ENCODE measurements around the gene MUC13. TPM values are rescaled to one million over a fixed set of nuclear protein-coding genes. Genes with fewer than 3 reads are reported as not detected.

Gene MUC13
- total RNA-seq, 1 donor from 2014 or later, result not detected

GRCh38 chr3:124883766-124884473, 50.6 kb downstream of the MUC13 start:
- DNase-seq (no peak), ATAC-seq (no peak)
- no peak overlapping the region for H3K27ac ChIP-seq
- H3K27me3 ChIP-seq, result no peaks in the 10 kb centered on the region
- intact Hi-C loops (cut with DNase I), result no loop called here
- H3K9me3 ChIP-seq, result no peaks in the 10 kb centered on the region
- no peaks in the 10 kb centered on the region for H3K36me3 ChIP-seq
- peaks cover 27% of the 10 kb centered on the region for H3K4me1 ChIP-seq
- H3K4me3 ChIP-seq, result no peak overlapping the region
- no peak for TF ChIP-seq CTCF (IDR thresholded peaks at IDR 0.05)

- no peak for ATAC-seq
- no peaks in the 10 kb centered on the region for H3K27me3 ChIP-seq
- no peak for DNase-seq
- no peak overlapping the region for H3K27ac ChIP-seq
- TF ChIP-seq CTCF (IDR thresholded peaks at IDR 0.05), result no peak
- intact Hi-C loops (cut with DNase I), result no loop called here
- H3K9me3 ChIP-seq, result no peaks in the 10 kb centered on the region
- H3K36me3 ChIP-seq, result no peaks in the 10 kb centered on the region
- H3K4me1 ChIP-seq, result peaks cover 36% of the 10 kb centered on the region
- H3K4me3 ChIP-seq, result no peak overlapping the region
Measured at GRCh38 chr3:124882816-124883747, 51.5 kb downstream of the MUC13 start.

- H3K9me3 ChIP-seq, result no peaks in the 10 kb centered on the region
- TF ChIP-seq CTCF (IDR thresholded peaks at IDR 0.05), result no peak
- no peaks in the 10 kb centered on the region for H3K36me3 ChIP-seq
- H3K27me3 ChIP-seq, result no peaks in the 10 kb centered on the region
- no peak overlapping the region for H3K4me3 ChIP-seq
- peaks cover 44% of the 10 kb centered on the region for H3K4me1 ChIP-seq
- intact Hi-C loops (cut with DNase I), result no loop called here
- H3K27ac ChIP-seq, result no peak overlapping the region
- ATAC-seq (no peak), DNase-seq (no peak)
Measured at GRCh38 chr3:124881976-124882697, 52.4 kb downstream of the MUC13 start.

- intact Hi-C loops (cut with DNase I), result no loop called here
- H3K4me3 ChIP-seq, result no peak overlapping the region
Measured at GRCh38 chr3:124879337-124879680, 55.2 kb downstream of the MUC13 start.

More at GRCh38 chr3:124879337-124879680, 55.2 kb downstream of the MUC13 start:
- TF ChIP-seq CTCF (IDR thresholded peaks at IDR 0.05), result no peak
- H3K36me3 ChIP-seq, result no peaks in the 10 kb centered on the region
- no peaks in the 10 kb centered on the region for H3K27me3 ChIP-seq
- ATAC-seq (no peak), DNase-seq (no peak)
- no peaks in the 10 kb centered on the region for H3K9me3 ChIP-seq
- H3K4me1 ChIP-seq, result peaks cover 36% of the 10 kb centered on the region
- peak overlapping the region; percentile 68 for H3K27ac ChIP-seq

All from upper lobe of right lung (tissue), 1 donor.